AG10803 (cell line): Measurements from ENCODE around the gene NUDT16L1.

Experiments used
- DNase-seq: peaks from one replicate; pipeline ENCODE4 v3.0.0; 2010; ENCODE audit warnings: low read depth
- H3K4me3 ChIP-seq: 2 replicates; pipeline ENCODE4 v1.5.1; 2011; ENCODE audit warnings: mild to moderate bottlenecking, low read length, control low read depth
- CTCF ChIP-seq: conservative IDR thresholded peaks from 2 replicates; pipeline ENCODE4 v1.5.1; 2011; ENCODE audit warnings: mild to moderate bottlenecking, low read length, control low read depth, inconsistent platforms

Gene NUDT16L1

DNA sequence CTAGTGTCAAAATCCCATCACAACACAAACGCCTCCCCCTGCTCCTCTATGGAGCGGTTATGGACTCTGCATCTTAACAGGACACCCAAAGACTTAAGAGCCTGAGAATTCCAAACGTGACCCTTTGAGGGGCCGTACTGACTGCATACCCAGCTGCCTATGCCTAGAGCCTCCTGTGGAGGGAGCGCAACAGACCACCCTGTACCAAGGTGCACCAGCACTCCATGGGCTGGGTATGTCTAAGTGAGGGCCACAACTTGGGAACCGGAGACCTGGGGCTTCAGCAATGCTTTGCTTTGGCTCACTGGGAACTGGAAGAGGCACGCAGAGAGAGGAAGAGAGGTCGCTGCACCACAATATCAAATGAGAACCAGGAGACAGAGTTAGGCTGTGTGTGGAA lies 35.3 kb downstream of the NUDT16L1 start:
- TF ChIP-seq CTCF, result no peak
- DNase-seq, result no peak
- H3K4me3 ChIP-seq, result no peak overlapping the region

GRCh38 chr16:4729876-4730275 lies 36.5 kb downstream of the NUDT16L1 start:
- TF ChIP-seq CTCF, result no peak
- H3K4me3 ChIP-seq, result no peak overlapping the region
- DNase-seq, result no peak

- H3K4me3 ChIP-seq, result peak overlapping the region; percentile 98
- no peak for DNase-seq
- TF ChIP-seq CTCF, result no peak
Observed at GRCh38 chr16:4733211-4733742, 39.9 kb downstream of the NUDT16L1 start.

DNA sequence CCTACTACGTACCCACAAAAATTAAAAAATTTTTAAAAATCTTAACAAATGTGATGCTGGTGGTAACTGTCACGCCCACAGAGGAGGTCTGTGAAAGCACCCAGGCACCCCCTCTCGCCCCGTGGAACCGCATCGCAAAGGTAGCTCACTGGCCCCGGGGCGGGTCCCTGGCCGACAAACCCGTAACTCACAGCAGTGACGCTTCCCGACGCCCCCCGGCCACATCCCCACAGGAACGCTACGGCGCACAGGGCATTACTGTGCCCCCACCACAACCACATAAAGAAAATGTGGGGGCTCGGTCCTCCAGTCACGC lies 40.3 kb downstream of the NUDT16L1 start:
- TF ChIP-seq CTCF, result no peak
- peak overlapping the region; percentile 98 for H3K4me3 ChIP-seq
- no peak for DNase-seq

GRCh38 chr16:4734063-4734729 lies 40.8 kb downstream of the NUDT16L1 start, which contains the start of the genes ANKS3 and DNAAF8:
Gene ANKS3, minus strand, starts transcription at chr16:4734271. Its CDS starts 4,122 bp downstream, at chr16:4730149.
Gene DNAAF8, plus strand, starts transcription at chr16:4734537. Its CDS starts 1,978 bp downstream, at chr16:4736515.
- peak within 1 kb of the TSS; percentile 98 for H3K4me3 ChIP-seq
- no peak for TF ChIP-seq CTCF
- DNase-seq, result peak; percentile 98

DNA sequence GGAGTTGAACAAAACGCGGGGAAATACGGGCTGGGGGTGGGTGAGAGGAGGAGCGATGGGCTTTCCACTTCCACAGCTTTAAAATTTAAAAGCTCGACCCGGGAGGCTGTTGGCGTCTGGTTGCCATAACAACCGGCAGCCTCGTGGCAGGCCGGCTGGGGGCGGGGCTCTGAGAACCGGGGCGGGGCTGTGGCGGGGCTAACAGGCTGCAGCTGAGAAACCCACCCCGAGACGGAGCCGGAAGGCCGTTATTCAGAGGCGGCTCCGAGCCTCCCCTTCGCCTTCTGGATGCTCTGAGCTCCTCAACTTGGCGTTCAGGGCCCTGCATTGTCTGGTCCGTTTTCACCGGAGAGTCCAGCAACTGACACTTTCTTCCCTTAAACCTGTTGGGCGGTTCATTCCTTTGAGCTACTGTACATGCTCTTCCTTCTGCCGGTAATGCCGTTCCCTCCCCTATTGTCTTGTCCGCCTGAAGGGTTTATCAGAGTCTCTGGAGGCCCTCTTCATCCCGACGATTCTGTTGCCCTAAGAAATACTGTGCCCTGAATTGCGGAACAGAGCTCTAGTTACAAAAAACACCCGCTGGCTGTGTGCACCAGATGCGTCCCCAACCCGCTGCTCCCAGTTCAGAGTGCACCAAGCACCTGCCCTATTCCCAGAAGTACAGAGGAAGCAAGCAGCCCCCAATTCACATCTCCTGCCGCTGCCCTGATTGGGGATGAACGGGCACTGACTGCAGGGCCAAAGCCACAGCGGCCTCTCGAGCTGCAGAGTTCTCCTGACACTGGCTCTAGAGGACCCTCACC lies 41.6 kb downstream of the NUDT16L1 start:
- DNase-seq, result peak; percentile 69
- peak overlapping the region; percentile 98 for H3K4me3 ChIP-seq
- TF ChIP-seq CTCF, result no peak
